OCI-LY1 (cell line): ENCODE data around the gene TIMM50.

Experiments
- EZH2 ChIP-seq: fragments of 200-600 bp; sonication (generic), shearing (Covaris generic); IDR thresholded peaks from 2 replicates; pipeline ENCODE4 v1.8.0; 2017; ENCODE audit warnings: borderline replicate concordance, mixed run types, mild to moderate bottlenecking, antibody characterized with exemption, low read length, moderate library complexity, mixed read lengths
- TF ChIP-seq, protein P1 (sequence below): fragments of 200-600 bp; sonication (generic), shearing (Covaris generic); IDR thresholded peaks from 2 replicates; pipeline ENCODE4 v1.5.1; 2017; ENCODE audit warnings: mild to moderate bottlenecking, antibody characterized with exemption, low read length, moderate library complexity, mixed read lengths

DNA sequence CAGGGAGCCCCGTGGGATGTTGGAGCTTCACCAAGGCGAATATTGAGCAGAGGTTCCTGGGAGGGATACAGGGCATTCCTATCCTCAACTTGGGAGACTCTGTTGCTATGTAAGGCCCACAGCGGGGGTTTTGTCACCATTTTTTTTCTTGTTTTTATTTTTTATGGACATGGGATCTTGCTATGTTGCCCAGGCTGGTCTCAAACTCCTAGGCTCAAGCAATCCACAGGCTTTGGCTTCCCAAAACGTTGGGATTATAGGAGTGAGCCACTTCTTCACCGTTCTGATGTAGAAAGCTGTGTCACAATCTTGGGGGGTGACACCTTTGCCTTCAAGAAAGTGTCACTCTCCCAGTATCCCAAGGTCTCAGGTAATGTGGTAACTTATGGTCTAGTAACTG lies 20.7 kb downstream of the TIMM50 start:
- TF ChIP-seq, protein P1, sequence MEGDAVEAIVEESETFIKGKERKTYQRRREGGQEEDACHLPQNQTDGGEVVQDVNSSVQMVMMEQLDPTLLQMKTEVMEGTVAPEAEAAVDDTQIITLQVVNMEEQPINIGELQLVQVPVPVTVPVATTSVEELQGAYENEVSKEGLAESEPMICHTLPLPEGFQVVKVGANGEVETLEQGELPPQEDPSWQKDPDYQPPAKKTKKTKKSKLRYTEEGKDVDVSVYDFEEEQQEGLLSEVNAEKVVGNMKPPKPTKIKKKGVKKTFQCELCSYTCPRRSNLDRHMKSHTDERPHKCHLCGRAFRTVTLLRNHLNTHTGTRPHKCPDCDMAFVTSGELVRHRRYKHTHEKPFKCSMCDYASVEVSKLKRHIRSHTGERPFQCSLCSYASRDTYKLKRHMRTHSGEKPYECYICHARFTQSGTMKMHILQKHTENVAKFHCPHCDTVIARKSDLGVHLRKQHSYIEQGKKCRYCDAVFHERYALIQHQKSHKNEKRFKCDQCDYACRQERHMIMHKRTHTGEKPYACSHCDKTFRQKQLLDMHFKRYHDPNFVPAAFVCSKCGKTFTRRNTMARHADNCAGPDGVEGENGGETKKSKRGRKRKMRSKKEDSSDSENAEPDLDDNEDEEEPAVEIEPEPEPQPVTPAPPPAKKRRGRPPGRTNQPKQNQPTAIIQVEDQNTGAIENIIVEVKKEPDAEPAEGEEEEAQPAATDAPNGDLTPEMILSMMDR = no peak
- TF ChIP-seq EZH2 = no peak
